Measurements from ENCODE around the gene GGA1.

GGA1 gene

DNA sequence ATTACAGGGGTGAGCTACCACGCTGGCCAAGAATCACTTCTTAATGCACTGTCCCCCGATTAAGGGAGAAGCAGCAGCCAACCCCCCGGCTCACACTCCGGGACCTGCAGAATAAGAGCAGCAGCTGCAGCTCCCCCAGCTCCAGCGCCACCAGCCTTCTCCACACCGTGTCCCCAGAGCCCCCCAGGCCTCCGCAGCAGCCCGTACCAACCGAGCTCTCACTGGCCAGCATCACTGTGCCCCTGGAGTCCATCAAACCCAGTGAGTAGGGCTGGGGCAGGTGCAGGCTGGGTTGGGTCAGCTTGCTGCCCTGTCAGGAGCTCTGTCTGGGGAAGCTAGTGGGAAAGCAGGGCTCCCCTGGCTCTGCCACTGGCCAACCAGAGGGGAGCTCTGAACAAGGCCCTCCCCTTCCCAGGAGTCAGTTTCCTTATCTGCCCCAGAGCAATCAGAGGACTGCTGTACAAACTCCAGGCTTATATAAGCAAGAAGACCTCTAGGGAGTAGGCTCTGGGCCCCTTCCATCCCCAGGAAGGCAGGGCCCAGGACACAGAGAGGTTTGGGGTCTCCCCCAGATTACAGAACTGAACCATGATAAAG is 22.3 kb downstream of the GGA1 start:
- DNase-seq (ENCODE audit: low spot score) = no peak

DNA sequence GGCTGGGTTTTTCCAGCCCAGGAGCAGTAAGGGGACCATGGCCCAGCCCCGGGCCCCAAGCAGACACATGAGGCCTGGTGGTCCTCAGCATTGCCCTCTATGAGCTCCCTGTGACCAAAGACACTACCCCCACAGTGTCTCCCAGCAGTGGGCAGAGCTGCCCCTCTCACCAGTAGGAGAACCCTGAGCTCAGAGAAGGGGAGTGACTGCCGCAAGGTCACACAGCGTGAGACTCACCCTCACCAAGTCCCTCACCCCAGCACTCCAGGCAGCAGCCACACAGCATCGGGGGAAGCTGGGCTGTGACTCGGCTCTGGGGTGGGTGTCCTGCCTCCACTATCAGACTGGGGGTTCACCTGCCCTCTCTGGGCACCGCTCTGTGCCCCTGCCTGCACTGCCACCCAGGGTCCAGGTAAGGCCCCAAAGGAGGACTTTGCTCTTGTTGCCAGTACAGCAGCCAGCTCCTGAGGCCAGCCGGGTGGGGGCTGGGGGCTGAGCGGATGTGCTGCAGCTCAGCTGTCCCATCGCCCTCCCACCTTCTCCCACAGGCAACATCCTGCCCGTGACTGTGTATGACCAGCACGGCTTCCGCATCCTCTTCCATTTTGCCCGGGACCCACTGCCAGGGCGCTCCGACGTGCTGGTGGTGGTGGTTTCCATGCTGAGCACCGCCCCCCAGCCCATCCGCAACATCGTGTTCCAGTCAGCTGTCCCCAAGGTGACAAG is 23.0 kb downstream of the GGA1 start:
- DNase-seq (ENCODE audit: low spot score) = no peak

DNA sequence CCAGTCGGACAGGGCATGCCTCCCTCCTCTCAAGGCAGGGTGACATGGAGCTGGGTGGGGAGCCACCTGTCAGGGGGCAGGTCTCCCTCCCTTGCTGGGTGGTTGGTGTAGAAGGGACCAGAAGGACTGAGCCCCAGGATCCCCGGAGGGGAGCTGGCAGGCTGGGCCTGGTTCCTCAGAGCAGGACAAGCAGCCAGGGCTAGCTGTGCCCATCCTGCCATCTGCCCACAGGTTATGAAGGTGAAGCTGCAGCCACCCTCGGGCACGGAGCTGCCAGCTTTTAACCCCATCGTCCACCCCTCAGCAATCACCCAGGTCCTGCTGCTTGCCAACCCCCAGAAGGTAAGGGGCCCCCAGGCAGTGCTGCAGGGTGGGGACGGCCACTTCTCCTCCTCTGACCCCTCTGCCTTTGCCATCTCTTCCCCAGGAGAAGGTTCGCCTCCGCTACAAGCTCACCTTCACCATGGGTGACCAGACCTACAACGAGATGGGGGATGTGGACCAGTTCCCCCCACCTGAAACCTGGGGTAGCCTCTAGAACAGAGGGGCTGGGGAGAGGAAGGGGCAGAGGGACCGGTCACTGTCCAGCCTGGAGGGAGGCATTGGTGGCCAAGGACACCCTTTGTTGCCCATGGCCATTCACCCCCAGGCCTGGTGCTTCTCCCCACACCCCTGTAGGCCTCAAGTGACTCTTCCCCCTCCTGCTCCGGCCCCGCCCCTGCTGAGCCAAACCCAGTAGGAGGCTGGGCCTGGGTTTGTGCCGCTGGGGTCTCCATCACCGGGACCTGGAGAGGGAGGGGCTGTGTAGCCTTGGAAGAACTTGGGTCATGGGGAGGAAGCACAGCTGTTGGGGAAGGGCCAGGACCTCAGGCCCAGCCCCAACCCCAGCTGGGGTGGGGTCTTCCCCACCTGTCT is 23.8 kb downstream of the GGA1 start:
- no peak for DNase-seq (ENCODE audit: low spot score)

DNA sequence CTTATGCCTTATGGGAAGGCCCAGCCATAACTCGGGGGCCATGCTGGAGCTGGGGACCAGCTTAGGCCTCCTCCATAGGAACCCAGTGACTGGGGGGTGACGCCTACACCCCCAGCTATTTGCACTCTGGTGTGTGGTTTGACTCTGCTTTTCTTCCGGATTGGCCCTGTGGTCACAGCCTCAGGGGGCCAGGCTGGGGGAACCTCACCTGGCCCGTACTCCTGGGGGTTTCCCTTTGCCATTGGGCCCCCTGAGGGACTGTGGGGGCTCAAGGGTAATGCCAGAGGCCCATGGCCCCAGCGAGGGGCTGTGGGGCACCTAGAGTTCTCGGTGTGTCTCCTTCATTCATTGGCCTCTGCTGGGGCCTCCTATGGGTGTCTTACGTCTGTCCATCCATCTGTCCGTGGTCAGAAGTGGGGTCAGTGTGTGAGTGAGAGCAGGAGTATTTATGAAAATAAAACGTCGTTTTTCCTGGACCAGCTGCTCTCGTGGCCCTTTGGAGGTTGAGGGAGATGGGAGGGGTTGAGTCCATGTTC is 24.5 kb downstream of the GGA1 start:
- DNase-seq (ENCODE audit: low spot score) = no peak

DNA sequence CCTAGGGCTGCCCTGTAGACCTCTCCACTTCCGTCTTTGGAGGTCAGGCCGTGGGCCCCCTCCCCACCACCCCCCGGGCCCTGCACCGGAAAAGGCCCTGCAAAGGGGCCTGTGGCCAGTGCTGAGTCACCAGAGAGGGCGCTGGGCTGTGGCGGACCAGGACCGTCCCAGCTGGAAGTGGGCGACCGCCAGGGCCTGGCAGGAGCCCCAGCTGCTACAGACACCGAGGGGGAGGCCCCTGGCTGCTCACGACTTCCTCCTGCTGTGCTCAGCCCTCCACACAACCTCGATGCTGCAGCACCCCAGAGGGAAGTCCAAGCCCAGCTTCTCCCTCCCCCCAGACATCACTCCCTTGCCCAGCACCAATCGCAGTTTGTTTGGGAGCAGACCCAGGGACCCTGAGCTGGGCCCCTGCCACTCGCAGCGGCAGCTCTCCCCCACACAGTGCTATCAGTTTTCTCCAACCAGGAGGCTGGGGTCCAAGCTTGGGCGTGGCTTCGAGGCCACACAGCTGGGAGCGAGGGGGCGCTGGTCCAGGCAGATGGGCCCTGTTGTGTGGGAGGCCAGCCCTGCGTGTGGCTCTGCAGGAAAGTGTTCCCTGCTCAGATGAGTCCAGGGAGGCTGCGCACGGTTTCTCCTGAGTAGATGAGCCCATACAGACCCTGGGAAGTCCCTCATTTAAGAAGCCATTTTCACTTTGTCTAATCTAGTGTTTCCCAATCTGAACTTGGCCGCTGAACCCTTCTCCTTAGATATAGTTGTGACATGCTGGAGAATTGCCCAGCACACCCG is 25.2 kb downstream of the GGA1 start:
- no peak for DNase-seq (ENCODE audit: low spot score)

DNA sequence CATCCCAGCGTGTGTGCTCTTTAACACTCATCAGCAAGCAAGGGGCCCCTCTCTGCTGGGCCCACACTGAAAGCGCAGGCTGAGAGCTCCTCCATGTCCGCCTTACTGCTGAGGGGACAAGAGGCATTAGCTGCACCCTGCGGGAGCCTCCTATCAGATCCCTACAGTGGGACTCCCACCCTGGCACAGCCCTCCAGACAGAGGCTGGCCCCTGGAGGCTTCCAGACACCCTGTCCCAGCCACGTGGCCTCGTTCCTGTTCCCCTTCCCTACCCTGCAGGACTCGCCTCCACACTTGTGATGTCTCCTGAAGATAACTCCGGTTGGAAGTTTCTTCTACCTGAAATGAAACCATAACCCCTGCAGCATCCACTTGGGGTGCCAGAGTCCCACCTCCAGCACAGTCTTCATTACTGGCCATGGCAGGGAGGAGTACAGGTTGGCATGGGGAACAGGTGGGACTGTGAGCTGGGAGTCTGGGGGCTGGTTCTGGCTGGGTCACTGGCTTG is 25.8 kb downstream of the GGA1 start:
- DNase-seq (ENCODE audit: low spot score) = no peak

DNA sequence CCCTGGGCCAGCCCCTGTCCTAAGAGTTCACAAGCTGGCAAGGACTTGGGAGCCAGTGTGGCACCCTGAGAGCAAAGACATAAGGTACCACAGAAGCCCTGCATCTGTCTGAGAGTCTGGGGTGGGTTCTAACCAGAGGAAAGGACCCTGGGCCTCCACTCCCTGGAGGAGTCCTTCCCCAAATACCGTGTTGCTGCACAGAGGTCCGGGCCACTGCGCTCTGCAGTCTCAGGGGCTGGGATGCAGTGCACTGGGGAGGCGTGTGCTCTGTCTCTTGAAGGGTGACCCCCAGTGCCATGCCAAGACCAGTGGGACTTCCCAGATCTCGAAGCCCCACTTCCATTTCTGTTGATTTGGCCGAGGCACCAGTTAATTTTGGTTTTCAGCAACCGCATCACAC is 26.5 kb downstream of the GGA1 start:
- DNase-seq (ENCODE audit: low spot score) = no peak

DNA sequence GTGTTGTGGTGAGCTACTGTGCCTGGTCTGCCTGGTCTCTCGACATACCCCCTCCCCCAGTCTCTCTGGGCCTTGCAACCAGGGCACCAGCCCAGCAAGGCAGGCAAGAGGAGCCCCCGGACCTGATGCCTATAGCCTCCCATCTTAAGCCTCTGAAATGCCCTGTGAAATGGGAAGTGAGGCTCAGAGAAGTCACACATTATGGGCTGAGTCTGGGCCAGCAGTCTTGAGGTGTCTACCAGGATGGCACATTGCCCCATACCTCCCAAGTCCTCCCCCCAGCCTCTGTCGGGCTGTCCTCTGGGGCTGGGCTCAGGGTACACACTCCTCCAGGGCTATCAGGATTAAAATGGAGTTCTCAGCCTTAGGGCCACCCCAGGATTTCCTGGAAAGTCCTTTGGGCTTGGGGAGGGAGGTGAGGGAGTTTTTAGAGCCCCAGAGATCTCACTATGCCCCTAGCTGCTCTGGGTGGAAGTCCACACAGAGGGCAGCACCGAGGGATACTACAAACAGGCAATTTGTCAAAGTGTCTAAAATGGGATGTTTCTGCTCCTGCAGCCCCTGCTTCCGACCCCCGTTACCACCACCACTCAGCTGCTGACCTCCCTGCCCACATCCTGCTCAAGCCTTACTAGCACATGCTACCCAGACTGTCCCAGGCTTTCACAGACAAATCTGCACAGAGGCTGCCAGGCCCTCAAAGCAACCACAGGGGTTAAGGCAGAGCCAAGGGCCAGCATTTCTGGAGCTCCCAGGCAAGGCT is 27.7 kb downstream of the GGA1 start:
- DNase-seq (ENCODE audit: low spot score) = no peak

DNA sequence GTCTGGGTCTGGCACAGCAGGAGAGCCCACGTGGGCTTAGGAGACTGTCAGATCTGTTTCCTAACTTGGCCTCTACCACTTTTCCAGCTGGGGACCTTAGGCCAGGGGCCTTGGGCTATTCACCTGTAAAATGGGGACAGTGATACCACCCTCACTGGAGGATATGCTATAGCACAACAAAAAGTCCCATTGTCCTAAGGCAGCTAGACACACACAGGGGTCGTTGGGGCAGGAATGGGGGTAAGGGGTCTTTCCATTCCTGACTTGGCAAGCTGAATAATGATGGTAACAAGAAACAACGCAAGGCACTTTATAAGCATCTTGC is 28.3 kb downstream of the GGA1 start:
- DNase-seq (ENCODE audit: low spot score) = no peak

DNA sequence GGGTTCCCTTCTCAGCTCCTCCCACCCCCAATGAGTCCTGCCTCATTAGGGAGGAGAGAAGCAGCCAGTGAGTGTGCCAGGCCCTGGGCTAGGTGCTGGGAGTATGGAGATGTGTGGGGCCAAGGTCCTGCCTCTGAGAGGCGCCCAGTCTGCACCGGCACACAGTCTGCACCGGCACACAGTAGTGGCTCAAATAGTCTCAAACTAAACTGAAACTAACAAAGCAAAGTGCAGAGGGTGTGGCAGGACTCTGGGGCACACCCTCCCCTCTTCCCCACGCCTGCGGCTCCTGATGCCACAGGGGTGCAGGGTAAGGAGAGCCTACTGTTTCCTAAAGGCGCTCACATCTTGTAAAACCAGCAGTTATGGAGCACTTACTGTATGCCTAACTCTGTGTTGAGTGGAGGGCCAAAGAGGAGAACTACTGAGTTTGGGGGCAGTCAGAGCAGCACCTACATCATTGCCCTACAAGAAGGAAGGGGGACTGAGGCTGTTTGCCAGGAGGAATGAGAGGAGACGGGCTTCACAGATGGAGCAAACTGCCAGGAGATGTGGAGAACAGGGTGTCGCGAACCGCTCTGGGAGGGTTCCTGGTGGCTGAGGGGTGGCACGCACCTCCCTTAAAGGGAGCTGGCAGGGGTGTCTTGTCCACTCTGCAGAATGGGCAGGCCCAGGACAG is 29.9 kb downstream of the GGA1 start:
- DNase-seq (ENCODE audit: low spot score) = peak; percentile 61

DNA sequence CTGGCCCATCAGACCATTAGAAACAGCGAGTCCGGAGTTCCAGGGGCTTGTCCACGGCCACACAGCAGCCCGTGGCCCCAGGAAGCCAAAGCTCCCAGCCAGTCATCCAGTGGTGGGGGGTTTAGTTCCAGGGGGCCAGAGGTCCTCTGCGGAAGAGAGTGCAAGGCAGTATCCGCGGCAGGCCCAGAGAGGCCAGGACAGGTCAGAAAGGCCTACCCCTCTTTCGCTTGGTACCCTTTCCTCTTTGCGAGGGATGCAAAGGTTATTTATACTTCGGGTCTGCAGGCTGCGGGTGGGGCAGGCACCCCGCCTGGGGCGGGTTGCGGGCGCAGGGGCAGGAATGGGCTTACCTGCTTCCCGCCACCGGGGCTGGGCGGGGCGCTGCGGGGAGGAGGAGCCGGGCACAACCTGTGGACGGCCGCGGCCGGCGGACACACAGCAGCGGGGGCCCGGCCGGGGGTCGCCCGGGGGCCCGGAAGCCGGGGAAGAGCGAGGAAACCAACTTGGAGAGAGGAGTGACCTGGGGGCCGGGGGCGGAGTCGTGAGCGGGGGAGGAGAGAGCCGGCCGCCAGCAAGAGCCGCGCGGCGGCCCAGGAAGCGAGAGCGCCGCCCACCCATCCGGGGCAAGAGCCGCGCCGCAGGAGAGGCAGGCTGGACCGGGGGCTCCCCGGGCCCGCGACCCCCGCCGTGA is 30.6 kb downstream of the GGA1 start, which contains the start of gene SH3BP1:
Gene SH3BP1, plus strand, starts transcription at position 600 of the 691 bp plus-strand sequence. CDS start 119 bp downstream, outside the sequence.
- DNase-seq (ENCODE audit: low spot score) = peak; percentile 35

DNA sequence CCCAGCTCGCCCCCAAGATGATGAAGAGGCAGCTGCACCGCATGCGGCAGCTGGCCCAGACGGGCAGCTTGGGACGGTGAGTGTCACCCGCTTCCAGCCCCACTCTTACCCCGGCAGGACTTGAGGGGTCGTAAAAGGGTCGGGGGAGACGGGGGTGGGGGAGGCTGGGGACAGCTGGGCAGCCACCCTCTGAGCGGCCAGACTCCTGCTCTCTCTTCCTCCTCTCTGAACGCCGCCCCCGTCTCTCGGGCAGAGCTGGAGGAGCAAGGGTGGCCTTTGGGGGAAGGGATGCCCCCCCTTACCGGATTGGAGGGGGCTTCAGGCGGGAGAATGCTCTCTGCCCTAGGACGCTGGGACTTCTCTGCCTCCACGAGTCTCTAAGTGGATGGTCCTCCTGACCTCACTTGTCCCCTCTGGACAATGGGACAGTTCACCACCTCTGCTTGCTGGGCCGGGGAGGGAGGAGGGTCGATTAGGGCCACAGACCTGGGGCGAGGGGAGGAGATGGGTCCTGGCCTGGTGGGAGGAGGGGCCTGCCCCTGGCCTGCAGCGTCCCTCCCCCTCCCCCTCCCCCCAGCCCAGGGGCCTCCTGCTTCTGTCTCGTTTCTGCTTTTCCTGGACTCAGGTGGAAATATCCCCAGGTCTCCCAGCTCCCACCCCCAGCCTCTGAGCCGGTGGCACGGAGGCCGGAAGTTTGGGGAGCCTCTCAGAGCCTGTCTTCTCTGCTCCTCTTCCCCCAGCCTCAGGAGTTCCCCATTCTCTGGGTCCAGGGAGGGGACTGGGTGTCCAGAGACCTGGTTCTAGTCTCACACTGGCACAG is 31.3 kb downstream of the GGA1 start:
- no peak for DNase-seq (ENCODE audit: low spot score)

DNA sequence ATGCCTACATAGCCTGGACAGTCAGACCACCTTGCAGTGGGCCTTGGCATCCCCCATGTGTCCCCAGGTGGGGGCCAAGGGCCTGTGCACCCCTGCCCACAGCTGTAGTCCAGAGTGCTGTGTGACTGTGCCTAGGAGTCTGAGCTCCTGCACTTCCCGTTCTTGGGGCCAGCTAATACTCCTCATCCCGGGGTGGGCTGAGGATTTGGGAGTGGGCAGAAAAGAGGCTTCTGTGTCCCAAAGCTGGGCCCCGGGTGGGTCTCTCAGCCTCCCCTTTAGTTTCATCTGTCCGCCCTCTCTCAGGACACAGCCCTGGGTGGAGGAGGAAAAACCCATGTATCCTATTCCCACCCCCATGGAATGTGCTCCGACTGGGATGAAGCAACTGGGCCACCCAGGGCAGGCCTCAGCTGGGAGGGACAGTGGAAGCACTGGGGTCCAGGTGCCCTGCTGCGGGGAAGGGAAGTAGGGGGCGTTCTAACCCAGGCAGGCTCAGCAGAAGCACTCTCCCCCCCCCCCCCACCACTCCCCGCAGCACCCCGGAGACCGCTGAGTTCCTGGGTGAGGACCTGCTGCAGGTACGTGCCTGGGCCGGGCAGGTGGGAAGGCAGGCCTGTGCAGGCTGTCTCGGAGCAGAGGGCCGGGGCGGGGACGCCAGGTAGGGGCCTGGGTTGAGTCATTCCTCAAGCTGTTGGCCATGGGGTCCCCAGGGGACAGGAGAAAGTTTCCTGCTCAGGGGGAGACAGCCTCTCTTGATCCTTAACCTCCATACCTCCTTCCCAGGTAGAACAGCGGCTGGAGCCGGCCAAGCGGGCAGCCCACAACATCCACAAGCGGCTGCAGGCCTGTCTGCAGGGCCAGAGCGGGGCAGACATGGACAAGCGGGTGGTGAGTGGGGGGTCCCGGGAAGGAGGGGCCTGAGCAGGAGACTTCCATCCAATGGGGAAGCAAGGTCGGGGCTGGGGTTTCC is 32.2 kb downstream of the GGA1 start:
- no peak for DNase-seq (ENCODE audit: low spot score)

DNA sequence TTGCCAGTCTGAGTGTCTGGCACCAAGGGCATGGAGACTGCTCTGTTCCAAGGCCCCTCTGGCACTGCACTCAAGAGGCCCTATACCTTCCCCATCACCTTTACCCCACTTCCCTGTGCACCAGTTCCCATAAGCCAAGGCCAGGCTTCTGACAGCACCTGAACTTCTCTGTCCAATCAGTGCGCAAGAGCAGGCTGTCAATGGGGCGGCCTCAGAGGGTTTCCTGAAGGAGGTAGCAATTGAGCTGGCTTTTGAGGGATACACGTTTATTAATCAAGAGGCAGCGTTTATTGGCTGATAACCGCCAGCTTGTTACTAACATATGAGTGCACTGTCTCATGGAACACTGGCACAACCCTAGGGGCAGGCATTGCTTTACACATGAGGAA is 32.9 kb downstream of the GGA1 start:
- DNase-seq (ENCODE audit: low spot score) = no peak

DNA sequence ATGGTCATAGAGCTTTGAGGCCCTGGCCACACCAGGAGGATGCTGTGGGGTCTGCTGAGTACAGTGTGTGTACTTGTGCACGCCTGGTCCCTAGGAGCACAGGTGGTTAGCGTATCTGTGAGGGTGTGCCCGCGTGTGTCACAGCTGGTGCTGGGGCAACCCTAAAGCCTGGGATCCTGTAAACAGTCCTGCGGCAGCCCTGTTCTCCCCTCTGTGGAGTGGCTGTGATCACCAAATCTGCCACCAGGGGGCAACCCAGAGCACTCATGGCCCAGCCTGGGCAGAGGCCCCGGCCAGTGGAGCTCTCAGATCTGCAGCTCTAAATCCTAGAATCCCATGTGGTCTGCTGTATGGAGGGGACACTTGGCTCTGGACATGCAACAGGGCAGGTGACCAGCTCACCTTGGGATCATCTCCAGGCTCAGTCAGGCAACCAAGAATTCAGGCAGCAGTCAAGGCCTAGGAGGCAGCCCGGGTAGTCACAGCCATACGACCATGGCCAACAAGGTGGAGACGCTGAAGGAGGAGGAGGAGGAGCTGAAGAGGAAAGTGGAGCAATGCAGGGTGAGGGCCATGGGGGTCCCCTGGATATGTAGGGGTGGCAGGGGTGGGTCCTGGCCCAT is 34.7 kb downstream of the GGA1 start:
- peak; percentile 73 for DNase-seq (ENCODE audit: low spot score)

DNA sequence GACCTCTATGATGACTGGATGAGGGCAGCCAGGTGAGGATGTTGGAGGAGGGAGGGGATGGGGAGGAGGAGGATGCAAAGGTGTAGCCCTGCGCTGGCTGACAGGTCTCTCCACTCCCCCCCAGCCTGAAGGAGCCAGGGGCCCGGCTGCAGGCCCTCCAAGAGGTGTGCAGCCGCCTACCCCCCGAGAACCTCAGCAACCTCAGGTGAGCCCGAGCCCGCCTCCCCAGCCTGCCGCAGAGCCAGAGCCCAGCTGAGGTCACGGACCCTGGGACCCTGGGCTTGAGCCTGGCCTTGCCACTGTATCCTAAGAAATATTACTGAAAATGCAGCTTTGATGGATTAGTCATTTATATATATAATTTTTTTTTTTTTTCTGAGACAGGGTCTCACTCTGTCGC is 38.7 kb downstream of the GGA1 start:
- no peak for DNase-seq (ENCODE audit: low spot score)

DNA sequence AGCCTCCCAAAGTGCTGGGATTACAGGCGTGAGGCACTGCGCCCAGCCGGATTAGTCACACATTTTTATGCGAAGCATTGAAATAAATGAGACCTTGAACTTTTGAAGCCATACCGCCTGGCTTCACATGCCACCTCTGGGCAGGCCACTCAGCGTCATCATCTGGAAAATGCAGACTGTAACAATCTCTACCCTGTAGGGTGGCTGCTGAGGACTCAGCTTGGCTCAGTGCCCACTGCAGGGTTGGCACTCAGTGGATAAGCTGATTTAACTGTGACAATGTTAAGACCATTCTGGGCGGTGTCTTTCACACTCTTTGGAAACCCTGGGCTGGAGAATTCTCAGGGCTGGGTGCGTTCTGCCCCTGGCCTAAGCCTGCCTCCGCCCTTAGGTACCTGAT is 39.3 kb downstream of the GGA1 start:
- DNase-seq (ENCODE audit: low spot score) = peak; percentile 53
